Measurements from ENCODE around the gene EEFSEC.

EEFSEC gene

GRCh38 chr3:128419311-128419710, 266.0 kb downstream of the EEFSEC start:
- no peak overlapping the region for H3K4me3 ChIP-seq (ENCODE audit: control insufficient read depth, low read depth, low read length)
- TF ChIP-seq CTCF (IDR thresholded peaks at IDR 0.05; ENCODE audit: control insufficient read depth, insufficient read depth, low read depth, low read length, missing control alignments) = no peak
- no peak for DNase-seq (ENCODE audit: low read depth)

- H3K4me3 ChIP-seq (ENCODE audit: control insufficient read depth, low read depth, low read length) = no peak overlapping the region
- TF ChIP-seq CTCF (IDR thresholded peaks at IDR 0.05; ENCODE audit: control insufficient read depth, insufficient read depth, low read depth, low read length, missing control alignments) = no peak
Measured at GRCh38 chr3:128420289-128420688, 267.0 kb downstream of the EEFSEC start.

GRCh38 chr3:128420720-128421438, 267.6 kb downstream of the EEFSEC start:
- no peak for DNase-seq (ENCODE audit: low read depth)

More at GRCh38 chr3:128420289-128420688, 267.0 kb downstream of the EEFSEC start:
- DNase-seq (ENCODE audit: low read depth) = no peak

GRCh38 chr3:128421439-128421836, 268.2 kb downstream of the EEFSEC start:
- H3K4me3 ChIP-seq (ENCODE audit: control insufficient read depth, low read depth, low read length) = no peak overlapping the region
- DNase-seq (ENCODE audit: low read depth) = no peak
- no peak for TF ChIP-seq CTCF (IDR thresholded peaks at IDR 0.05; ENCODE audit: control insufficient read depth, insufficient read depth, low read depth, low read length, missing control alignments)

More at GRCh38 chr3:128420720-128421438, 267.6 kb downstream of the EEFSEC start:
- TF ChIP-seq CTCF (IDR thresholded peaks at IDR 0.05; ENCODE audit: control insufficient read depth, insufficient read depth, low read depth, low read length, missing control alignments) = no peak
- H3K4me3 ChIP-seq (ENCODE audit: control insufficient read depth, low read depth, low read length) = no peak overlapping the region

GRCh38 chr3:128421966-128422365, 268.7 kb downstream of the EEFSEC start:
- no peak overlapping the region for H3K4me3 ChIP-seq (ENCODE audit: control insufficient read depth, low read depth, low read length)
- DNase-seq (ENCODE audit: low read depth) = no peak
- no peak for TF ChIP-seq CTCF (IDR thresholded peaks at IDR 0.05; ENCODE audit: control insufficient read depth, insufficient read depth, low read depth, low read length, missing control alignments)

GRCh38 chr3:128422762-128423524, 269.7 kb downstream of the EEFSEC start:
- no peak for DNase-seq (ENCODE audit: low read depth)
- H3K4me3 ChIP-seq (ENCODE audit: control insufficient read depth, low read depth, low read length) = no peak overlapping the region
- TF ChIP-seq CTCF (IDR thresholded peaks at IDR 0.05; ENCODE audit: control insufficient read depth, insufficient read depth, low read depth, low read length, missing control alignments) = no peak

Measured in AG09309 (cell line).